Measurements from ENCODE around the gene PARP8.

PARP8 gene

GRCh38 chr5:50730841-50731240, 64.4 kb downstream of the PARP8 start:
- Histone ChIP-seq H3K27me3 (ENCODE audit: control insufficient read depth, insufficient read depth, low read length) (no peaks in the 10 kb centered on the region), H3K9me3 (ENCODE audit: control insufficient read depth, insufficient read depth, low read length) (no peaks in the 10 kb centered on the region), H3K9ac (ENCODE audit: low read depth, low read length) (no peak overlapping the region), H3K4me3 (ENCODE audit: low read depth, low read length) (no peak overlapping the region), H3K36me3 (ENCODE audit: control insufficient read depth, insufficient read depth, low read length) (no peaks in the 10 kb centered on the region), H3K4me1 (ENCODE audit: control insufficient read depth, insufficient read depth, low read length) (peaks cover 5% of the 10 kb centered on the region)

- no peak overlapping the region for H3K9ac ChIP-seq (ENCODE audit: low read depth, low read length)
- no peaks in the 10 kb centered on the region for H3K9me3 ChIP-seq (ENCODE audit: control insufficient read depth, insufficient read depth, low read length)
- no peaks in the 10 kb centered on the region for H3K36me3 ChIP-seq (ENCODE audit: control insufficient read depth, insufficient read depth, low read length)
- H3K4me3 ChIP-seq (ENCODE audit: low read depth, low read length) = no peak overlapping the region
- H3K4me1 ChIP-seq (ENCODE audit: control insufficient read depth, insufficient read depth, low read length) = peaks cover 8% of the 10 kb centered on the region
- no peaks in the 10 kb centered on the region for H3K27me3 ChIP-seq (ENCODE audit: control insufficient read depth, insufficient read depth, low read length)
Observed at GRCh38 chr5:50733741-50734140, 67.3 kb downstream of the PARP8 start.

GRCh38 chr5:50738864-50739263, 72.4 kb downstream of the PARP8 start:
- H3K4me3 ChIP-seq (ENCODE audit: low read depth, low read length) = no peak overlapping the region
- no peak overlapping the region for H3K9ac ChIP-seq (ENCODE audit: low read depth, low read length)
- no peaks in the 10 kb centered on the region for H3K9me3 ChIP-seq (ENCODE audit: control insufficient read depth, insufficient read depth, low read length)
- H3K36me3 ChIP-seq (ENCODE audit: control insufficient read depth, insufficient read depth, low read length) = no peaks in the 10 kb centered on the region
- H3K27me3 ChIP-seq (ENCODE audit: control insufficient read depth, insufficient read depth, low read length) = no peaks in the 10 kb centered on the region
- H3K4me1 ChIP-seq (ENCODE audit: control insufficient read depth, insufficient read depth, low read length) = peaks cover 7% of the 10 kb centered on the region

- Histone ChIP-seq H3K4me1 (ENCODE audit: control insufficient read depth, insufficient read depth, low read length) (peaks cover 7% of the 10 kb centered on the region), H3K9me3 (ENCODE audit: control insufficient read depth, insufficient read depth, low read length) (no peaks in the 10 kb centered on the region), H3K36me3 (ENCODE audit: control insufficient read depth, insufficient read depth, low read length) (no peaks in the 10 kb centered on the region), H3K9ac (ENCODE audit: low read depth, low read length) (no peak overlapping the region), H3K27me3 (ENCODE audit: control insufficient read depth, insufficient read depth, low read length) (no peaks in the 10 kb centered on the region), H3K4me3 (ENCODE audit: low read depth, low read length) (no peak overlapping the region)
Observed at GRCh38 chr5:50740832-50741231, 74.4 kb downstream of the PARP8 start.

- Histone ChIP-seq H3K9ac (ENCODE audit: low read depth, low read length) (no peak overlapping the region), H3K4me1 (ENCODE audit: control insufficient read depth, insufficient read depth, low read length) (peaks cover 4% of the 10 kb centered on the region), H3K4me3 (ENCODE audit: low read depth, low read length) (no peak overlapping the region), H3K36me3 (ENCODE audit: control insufficient read depth, insufficient read depth, low read length) (no peaks in the 10 kb centered on the region), H3K27me3 (ENCODE audit: control insufficient read depth, insufficient read depth, low read length) (no peaks in the 10 kb centered on the region), H3K9me3 (ENCODE audit: control insufficient read depth, insufficient read depth, low read length) (no peaks in the 10 kb centered on the region)
Observed at GRCh38 chr5:50744776-50745175, 78.3 kb downstream of the PARP8 start.

GRCh38 chr5:50745221-50745910, 78.9 kb downstream of the PARP8 start:
- no peaks in the 10 kb centered on the region for H3K27me3 ChIP-seq (ENCODE audit: control insufficient read depth, insufficient read depth, low read length)
- no peaks in the 10 kb centered on the region for H3K36me3 ChIP-seq (ENCODE audit: control insufficient read depth, insufficient read depth, low read length)
- no peaks in the 10 kb centered on the region for H3K9me3 ChIP-seq (ENCODE audit: control insufficient read depth, insufficient read depth, low read length)
- H3K4me3 ChIP-seq (ENCODE audit: low read depth, low read length) = no peak overlapping the region
- H3K4me1 ChIP-seq (ENCODE audit: control insufficient read depth, insufficient read depth, low read length) = peaks cover 4% of the 10 kb centered on the region
- no peak overlapping the region for H3K9ac ChIP-seq (ENCODE audit: low read depth, low read length)

GRCh38 chr5:50749181-50749580, 82.7 kb downstream of the PARP8 start:
- Histone ChIP-seq H3K4me1 (ENCODE audit: control insufficient read depth, insufficient read depth, low read length) (no peaks in the 10 kb centered on the region), H3K36me3 (ENCODE audit: control insufficient read depth, insufficient read depth, low read length) (no peaks in the 10 kb centered on the region), H3K9me3 (ENCODE audit: control insufficient read depth, insufficient read depth, low read length) (no peaks in the 10 kb centered on the region), H3K27me3 (ENCODE audit: control insufficient read depth, insufficient read depth, low read length) (no peaks in the 10 kb centered on the region), H3K4me3 (ENCODE audit: low read depth, low read length) (no peak overlapping the region), H3K9ac (ENCODE audit: low read depth, low read length) (no peak overlapping the region)

GRCh38 chr5:50749873-50750272, 83.4 kb downstream of the PARP8 start:
- Histone ChIP-seq H3K9me3 (ENCODE audit: control insufficient read depth, insufficient read depth, low read length) (no peaks in the 10 kb centered on the region), H3K36me3 (ENCODE audit: control insufficient read depth, insufficient read depth, low read length) (no peaks in the 10 kb centered on the region), H3K27me3 (ENCODE audit: control insufficient read depth, insufficient read depth, low read length) (no peaks in the 10 kb centered on the region), H3K4me3 (ENCODE audit: low read depth, low read length) (no peak overlapping the region), H3K4me1 (ENCODE audit: control insufficient read depth, insufficient read depth, low read length) (no peaks in the 10 kb centered on the region), H3K9ac (ENCODE audit: low read depth, low read length) (no peak overlapping the region)

- H3K4me1 ChIP-seq (ENCODE audit: control insufficient read depth, insufficient read depth, low read length) = no peaks in the 10 kb centered on the region
Observed at GRCh38 chr5:50751064-50751657, 84.7 kb downstream of the PARP8 start.

GRCh38 chr5:50752800-50753199, 86.4 kb downstream of the PARP8 start:
- H3K27me3 ChIP-seq (ENCODE audit: control insufficient read depth, insufficient read depth, low read length) = no peaks in the 10 kb centered on the region
- no peaks in the 10 kb centered on the region for H3K36me3 ChIP-seq (ENCODE audit: control insufficient read depth, insufficient read depth, low read length)
- H3K4me3 ChIP-seq (ENCODE audit: low read depth, low read length) = no peak overlapping the region
- H3K9me3 ChIP-seq (ENCODE audit: control insufficient read depth, insufficient read depth, low read length) = no peaks in the 10 kb centered on the region
- H3K4me1 ChIP-seq (ENCODE audit: control insufficient read depth, insufficient read depth, low read length) = no peaks in the 10 kb centered on the region
- no peak overlapping the region for H3K9ac ChIP-seq (ENCODE audit: low read depth, low read length)

More at GRCh38 chr5:50751064-50751657, 84.7 kb downstream of the PARP8 start:
- Histone ChIP-seq H3K9ac (ENCODE audit: low read depth, low read length) (no peak overlapping the region), H3K27me3 (ENCODE audit: control insufficient read depth, insufficient read depth, low read length) (no peaks in the 10 kb centered on the region), H3K4me3 (ENCODE audit: low read depth, low read length) (no peak overlapping the region), H3K36me3 (ENCODE audit: control insufficient read depth, insufficient read depth, low read length) (no peaks in the 10 kb centered on the region), H3K9me3 (ENCODE audit: control insufficient read depth, insufficient read depth, low read length) (no peaks in the 10 kb centered on the region)

- no peak overlapping the region for H3K9ac ChIP-seq (ENCODE audit: low read depth, low read length)
- H3K4me1 ChIP-seq (ENCODE audit: control insufficient read depth, insufficient read depth, low read length) = no peaks in the 10 kb centered on the region
- no peak overlapping the region for H3K4me3 ChIP-seq (ENCODE audit: low read depth, low read length)
- no peaks in the 10 kb centered on the region for H3K27me3 ChIP-seq (ENCODE audit: control insufficient read depth, insufficient read depth, low read length)
- no peaks in the 10 kb centered on the region for H3K36me3 ChIP-seq (ENCODE audit: control insufficient read depth, insufficient read depth, low read length)
- no peaks in the 10 kb centered on the region for H3K9me3 ChIP-seq (ENCODE audit: control insufficient read depth, insufficient read depth, low read length)
Observed at GRCh38 chr5:50759526-50760270, 93.3 kb downstream of the PARP8 start.

- Histone ChIP-seq H3K36me3 (ENCODE audit: control insufficient read depth, insufficient read depth, low read length) (no peaks in the 10 kb centered on the region), H3K4me1 (ENCODE audit: control insufficient read depth, insufficient read depth, low read length) (no peaks in the 10 kb centered on the region), H3K9ac (ENCODE audit: low read depth, low read length) (no peak overlapping the region), H3K4me3 (ENCODE audit: low read depth, low read length) (no peak overlapping the region), H3K9me3 (ENCODE audit: control insufficient read depth, insufficient read depth, low read length) (no peaks in the 10 kb centered on the region), H3K27me3 (ENCODE audit: control insufficient read depth, insufficient read depth, low read length) (no peaks in the 10 kb centered on the region)
Observed at GRCh38 chr5:50763351-50763750, 96.9 kb downstream of the PARP8 start.
